ES-I3 (cell line): Measurements from ENCODE around the gene ARHGEF39.
A peak's percentile ranks its signal among the peaks of the same experiment; 100 is the strongest.
"Not testable (repeated sequence)": the region's sequence is repeated elsewhere in the genome, so short reads cannot be mapped to it uniquely, and the experiment has no call there.

Experiments used
- H3K36me3 ChIP-seq: 2 replicates; pipeline ENCODE4 v1.6.1; 2013; ENCODE audit warnings: mild to moderate bottlenecking, low read length, control low read depth, moderate library complexity; ENCODE audit not compliant: insufficient read depth
- H3K4me1 ChIP-seq: 2 replicates; pipeline ENCODE4 v1.6.1; 2013; ENCODE audit warnings: mild to moderate bottlenecking, control low read depth, low read length; ENCODE audit not compliant: insufficient read depth
- H3K9ac ChIP-seq: 2 replicates; pipeline ENCODE4 v1.6.1; 2013; ENCODE audit warnings: low read depth, mild to moderate bottlenecking, low read length, moderate library complexity
- H3K9me3 ChIP-seq: 2 replicates; pipeline ENCODE4 v1.6.1; 2013; ENCODE audit warnings: mild to moderate bottlenecking, low read length, moderate library complexity; ENCODE audit not compliant: control insufficient read depth, insufficient read depth

Gene ARHGEF39

GRCh38 chr9:35617548-35617947 is 47.4 kb downstream of the ARHGEF39 start:
- Histone ChIP-seq H3K4me1 (no peaks in the 10 kb centered on the region), H3K36me3 (no peaks in the 10 kb centered on the region), H3K9me3 (no peaks in the 10 kb centered on the region), H3K9ac (peak overlapping the region; percentile 73)

- H3K36me3 ChIP-seq = no peaks in the 10 kb centered on the region
- H3K9me3 ChIP-seq = no peaks in the 10 kb centered on the region
- H3K9ac ChIP-seq = peak overlapping the region; percentile 73
- no peaks in the 10 kb centered on the region for H3K4me1 ChIP-seq
These were observed 48.1 kb downstream of the ARHGEF39 start for GRCh38 chr9:35616681-35617459.

DNA sequence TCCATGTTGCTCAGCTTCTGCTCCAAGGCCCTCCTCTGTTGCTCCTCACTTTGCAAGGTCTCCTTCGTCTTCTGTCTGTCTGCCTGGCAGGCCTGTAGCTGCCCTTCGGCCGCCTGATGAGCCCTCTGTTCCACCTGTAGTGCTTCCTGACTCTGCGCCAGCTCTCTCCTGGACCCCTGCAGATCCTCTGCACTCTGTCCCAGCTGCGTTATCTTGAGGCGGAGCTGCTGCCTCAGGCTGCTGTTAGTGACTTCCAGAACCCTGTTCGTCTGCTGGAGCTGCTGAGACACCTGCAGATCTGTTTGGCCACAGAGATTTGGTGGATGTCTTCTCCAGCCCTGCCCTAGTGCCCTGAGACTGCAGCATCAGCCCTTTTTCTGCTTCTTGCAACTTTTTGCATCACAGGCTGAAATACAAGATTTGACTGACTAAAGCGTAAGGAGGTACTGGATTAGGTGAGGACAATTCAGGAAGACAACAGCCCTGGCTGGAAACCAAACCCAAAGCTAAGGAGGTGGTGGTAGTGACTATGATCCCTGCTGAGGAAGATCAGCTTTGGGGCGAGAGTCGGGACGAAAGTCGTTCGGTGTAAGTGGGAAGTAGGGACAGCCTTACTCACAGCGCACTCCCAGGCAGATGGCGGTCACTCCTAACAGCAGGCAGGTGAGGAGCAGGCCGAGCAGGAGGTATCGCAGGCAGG is 48.9 kb downstream of the ARHGEF39 start:
- H3K4me1 ChIP-seq = no peaks in the 10 kb centered on the region
- no peaks in the 10 kb centered on the region for H3K36me3 ChIP-seq
- peak overlapping the region; percentile 73 for H3K9ac ChIP-seq
- H3K9me3 ChIP-seq = no peaks in the 10 kb centered on the region

DNA sequence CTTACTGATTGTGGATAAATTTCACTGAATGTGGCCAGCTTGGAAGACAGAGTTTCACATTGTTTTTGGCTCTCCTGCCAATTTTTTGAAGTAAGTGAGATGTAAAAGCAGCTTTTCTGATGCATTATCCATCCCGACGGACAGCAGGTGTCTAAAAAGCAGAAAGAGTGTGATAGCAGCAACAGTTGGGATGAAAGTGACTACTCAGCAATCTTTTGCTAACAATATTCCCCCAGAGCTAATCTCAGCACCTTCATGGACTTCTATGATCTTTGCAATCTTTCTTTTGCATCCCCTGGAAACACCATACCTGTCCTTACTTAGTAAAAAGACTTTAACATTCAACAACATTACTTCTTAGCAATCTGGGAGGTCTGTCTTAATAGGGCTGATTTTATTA is 52.2 kb downstream of the ARHGEF39 start:
- H3K9me3 ChIP-seq = no peaks in the 10 kb centered on the region
- no peaks in the 10 kb centered on the region for H3K36me3 ChIP-seq
- no peak overlapping the region for H3K9ac ChIP-seq
- no peaks in the 10 kb centered on the region for H3K4me1 ChIP-seq

DNA sequence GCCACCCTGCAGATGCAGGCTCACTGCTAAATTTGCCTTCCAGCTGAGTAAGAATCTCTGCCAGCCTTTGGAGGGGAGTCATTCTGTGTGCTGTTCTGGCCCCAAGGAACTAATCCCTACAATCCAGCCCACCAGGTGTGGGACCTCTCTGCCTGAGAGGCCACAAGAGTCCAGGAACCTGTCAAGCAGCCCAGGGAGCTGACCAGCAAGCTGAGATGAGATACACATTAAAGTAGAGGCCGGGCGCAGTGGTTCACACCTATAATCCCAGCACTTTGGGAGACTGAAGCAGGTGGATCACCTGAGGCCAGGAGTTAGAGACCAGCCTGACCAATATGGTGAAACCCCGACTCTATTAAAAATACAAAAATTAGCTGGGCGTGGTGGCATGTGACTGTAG is 52.9 kb downstream of the ARHGEF39 start:
- H3K36me3 ChIP-seq, H3K4me1 ChIP-seq, H3K9me3 ChIP-seq, H3K9ac ChIP-seq: not testable (repeated sequence)

GRCh38 chr9:35611230-35611797 is 53.7 kb downstream of the ARHGEF39 start:
- H3K36me3 ChIP-seq = no peaks in the 10 kb centered on the region
- H3K9ac ChIP-seq = no peak overlapping the region
- H3K4me1 ChIP-seq = no peaks in the 10 kb centered on the region
- no peaks in the 10 kb centered on the region for H3K9me3 ChIP-seq

GRCh38 chr9:35609820-35610163 is 55.2 kb downstream of the ARHGEF39 start:
- Histone ChIP-seq H3K4me1 (peaks cover 2% of the 10 kb centered on the region; the same call in 1 of the 2 replicates), H3K9ac (no peak overlapping the region), H3K36me3 (no peaks in the 10 kb centered on the region), H3K9me3 (no peaks in the 10 kb centered on the region)
